ENCODE data around the gene TNS2.

The TNS2 gene

DNA sequence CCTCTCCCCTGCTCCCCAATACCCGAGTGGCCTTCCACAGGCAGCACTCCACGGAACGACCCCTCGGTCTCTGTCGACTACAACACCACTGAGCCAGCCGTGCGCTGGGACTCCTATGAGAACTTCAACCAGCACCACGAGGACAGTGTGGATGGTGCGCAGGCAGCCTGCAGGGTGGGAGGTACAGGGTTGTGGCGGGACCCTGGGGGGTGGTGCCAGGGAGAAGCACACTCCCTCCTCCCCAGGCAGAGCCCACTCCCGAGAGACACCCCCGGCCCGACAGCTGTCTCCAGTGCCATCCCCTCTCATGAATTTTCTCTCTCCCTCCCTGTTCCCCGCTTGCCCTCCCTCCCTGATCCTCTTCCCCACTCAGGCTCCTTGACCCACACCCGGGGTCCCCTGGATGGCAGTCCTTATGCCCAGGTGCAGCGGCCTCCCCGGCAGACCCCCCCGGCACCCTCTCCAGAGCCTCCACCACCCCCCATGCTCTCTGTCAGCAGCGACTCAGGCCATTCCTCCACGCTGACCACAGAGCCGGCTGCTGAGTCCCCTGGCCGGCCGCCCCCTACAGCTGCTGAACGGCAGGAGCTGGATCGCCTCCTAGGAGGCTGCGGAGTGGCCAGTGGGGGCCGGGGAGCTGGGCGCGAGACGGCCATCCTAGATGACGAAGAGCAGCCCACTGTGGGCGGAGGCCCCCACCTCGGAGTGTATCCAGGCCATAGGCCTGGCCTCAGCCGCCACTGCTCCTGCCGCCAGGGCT, 9.0 kb downstream of the TNS2 start:
- no peak for DNase-seq (ENCODE audit: low spot score)

DNA sequence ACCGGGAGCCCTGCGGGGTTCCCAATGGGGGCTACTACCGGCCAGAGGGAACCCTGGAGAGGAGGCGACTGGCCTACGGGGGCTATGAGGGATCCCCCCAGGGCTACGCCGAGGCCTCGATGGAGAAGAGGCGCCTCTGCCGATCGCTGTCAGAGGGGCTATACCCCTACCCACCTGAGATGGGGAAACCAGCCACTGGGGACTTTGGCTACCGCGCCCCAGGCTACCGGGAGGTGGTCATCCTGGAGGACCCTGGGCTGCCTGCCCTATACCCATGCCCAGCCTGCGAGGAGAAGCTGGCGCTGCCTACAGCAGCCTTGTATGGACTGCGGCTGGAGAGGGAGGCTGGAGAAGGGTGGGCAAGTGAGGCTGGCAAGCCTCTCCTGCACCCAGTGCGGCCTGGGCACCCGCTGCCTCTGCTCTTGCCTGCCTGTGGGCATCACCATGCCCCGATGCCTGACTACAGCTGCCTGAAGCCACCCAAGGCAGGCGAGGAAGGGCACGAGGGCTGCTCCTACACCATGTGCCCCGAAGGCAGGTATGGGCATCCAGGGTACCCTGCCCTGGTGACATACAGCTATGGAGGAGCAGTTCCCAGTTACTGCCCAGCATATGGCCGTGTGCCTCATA, 9.7 kb downstream of the TNS2 start:
- DNase-seq (ENCODE audit: low spot score) = no peak

DNA sequence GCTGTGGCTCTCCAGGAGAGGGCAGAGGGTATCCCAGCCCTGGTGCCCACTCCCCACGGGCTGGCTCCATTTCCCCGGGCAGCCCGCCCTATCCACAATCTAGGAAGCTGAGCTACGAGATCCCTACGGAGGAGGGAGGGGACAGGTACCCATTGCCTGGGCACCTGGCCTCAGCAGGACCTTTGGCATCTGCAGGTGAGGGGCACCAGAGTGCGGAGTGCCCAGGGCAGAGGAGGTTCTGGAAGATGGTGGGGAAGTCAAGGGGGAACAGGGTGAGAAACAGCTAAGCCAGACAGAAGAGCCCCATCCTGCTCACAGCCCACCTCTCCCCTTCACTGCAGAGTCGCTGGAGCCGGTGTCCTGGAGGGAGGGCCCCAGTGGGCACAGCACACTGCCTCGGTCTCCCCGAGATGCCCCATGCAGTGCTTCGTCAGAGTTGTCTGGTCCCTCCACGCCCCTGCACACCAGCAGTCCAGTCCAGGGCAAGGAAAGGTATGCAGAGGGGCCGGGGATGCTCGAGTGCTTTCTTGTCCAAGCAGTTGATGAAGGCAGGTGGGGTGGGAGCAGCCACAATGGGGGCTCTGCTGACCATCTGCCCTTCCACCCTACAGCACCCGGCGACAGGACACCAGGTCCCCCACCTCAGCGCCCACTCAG, 10.3 kb downstream of the TNS2 start:
- DNase-seq (ENCODE audit: low spot score) = no peak

DNA sequence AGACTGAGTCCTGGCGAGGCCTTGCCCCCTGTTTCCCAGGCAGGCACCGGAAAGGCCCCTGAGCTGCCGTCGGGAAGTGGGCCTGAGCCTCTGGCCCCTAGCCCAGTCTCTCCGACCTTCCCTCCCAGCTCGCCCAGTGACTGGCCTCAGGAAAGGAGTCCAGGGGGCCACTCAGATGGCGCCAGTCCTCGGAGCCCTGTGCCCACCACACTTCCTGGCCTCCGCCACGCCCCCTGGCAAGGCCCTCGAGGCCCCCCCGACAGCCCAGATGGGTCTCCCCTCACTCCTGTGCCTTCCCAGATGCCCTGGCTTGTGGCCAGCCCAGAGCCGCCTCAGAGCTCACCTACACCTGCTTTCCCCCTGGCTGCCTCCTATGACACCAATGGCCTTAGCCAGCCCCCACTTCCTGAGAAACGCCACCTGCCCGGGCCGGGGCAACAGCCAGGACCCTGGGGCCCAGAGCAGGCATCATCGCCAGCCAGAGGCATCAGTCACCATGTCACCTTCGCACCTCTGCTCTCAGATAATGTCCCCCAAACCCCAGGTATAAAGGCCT, 10.9 kb downstream of the TNS2 start:
- DNase-seq (ENCODE audit: low spot score) = no peak

DNA sequence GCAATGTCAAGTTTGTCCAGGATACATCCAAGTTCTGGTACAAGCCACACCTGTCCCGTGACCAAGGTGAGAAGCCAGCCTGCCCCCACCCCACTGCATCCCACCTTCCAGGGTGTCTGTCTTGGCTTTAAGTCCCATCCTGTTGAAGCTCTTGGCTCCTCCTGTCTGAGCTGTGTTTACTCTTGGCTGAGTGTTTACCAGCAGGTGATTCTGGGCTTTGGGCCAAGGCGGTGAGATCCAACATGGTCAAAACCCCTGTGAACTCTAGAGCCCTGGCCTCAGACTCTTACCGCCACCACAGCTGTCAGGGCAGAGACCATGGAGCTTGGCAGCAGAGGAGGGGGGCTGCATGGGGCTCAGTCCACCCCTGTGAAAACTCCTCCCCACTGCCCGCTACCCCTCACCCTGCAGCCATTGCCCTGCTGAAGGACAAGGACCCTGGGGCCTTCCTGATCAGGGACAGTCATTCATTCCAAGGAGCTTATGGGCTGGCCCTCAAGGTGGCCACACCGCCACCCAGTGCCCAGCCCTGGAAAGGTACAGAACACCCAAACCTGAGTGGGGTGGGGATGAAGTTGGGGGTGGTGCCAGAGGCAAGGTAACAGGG, 11.6 kb downstream of the TNS2 start:
- no peak for DNase-seq (ENCODE audit: low spot score)

DNA sequence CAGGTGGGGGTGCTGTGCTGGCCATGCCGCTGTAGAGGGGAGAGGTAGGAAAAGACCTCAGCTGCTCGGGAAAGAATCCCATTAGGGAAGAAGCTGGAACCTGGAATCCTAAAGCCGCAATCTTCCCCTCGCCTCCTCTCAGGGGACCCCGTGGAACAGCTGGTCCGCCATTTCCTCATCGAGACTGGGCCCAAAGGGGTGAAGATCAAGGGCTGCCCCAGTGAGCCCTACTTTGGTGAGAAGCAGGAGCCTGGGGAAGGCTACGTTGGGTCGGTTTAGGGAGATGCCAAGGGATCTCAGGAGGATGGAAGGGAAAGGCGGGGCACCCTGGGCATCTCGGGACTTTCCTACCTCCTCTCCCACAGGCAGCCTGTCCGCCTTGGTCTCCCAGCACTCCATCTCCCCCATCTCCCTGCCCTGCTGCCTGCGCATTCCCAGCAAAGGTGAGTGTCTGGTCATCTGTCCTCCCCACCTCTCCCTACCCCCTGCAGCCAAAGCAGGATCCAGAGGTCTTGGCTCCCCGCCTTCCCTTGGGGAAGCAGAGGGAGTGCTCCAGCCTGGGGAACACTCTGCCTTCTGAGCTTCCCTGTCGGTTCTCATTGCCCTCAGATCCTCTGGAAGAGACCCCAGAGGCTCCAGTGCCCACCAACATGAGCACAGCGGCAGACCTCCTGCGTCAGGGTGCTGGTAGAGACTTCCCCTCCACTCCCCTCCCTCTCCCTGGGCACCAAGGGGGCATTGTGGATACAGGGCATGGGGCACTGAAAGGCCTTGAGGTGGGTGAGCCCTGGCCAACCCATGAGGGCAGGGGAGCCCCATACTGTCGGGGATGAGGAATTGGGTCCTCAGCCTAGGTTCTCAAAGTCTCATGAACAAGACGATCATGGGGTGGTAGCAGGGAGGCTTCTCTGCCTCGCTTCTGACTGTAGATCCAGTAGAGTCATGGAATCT, 12.4 kb downstream of the TNS2 start:
- DNase-seq (ENCODE audit: low spot score) = no peak

DNA sequence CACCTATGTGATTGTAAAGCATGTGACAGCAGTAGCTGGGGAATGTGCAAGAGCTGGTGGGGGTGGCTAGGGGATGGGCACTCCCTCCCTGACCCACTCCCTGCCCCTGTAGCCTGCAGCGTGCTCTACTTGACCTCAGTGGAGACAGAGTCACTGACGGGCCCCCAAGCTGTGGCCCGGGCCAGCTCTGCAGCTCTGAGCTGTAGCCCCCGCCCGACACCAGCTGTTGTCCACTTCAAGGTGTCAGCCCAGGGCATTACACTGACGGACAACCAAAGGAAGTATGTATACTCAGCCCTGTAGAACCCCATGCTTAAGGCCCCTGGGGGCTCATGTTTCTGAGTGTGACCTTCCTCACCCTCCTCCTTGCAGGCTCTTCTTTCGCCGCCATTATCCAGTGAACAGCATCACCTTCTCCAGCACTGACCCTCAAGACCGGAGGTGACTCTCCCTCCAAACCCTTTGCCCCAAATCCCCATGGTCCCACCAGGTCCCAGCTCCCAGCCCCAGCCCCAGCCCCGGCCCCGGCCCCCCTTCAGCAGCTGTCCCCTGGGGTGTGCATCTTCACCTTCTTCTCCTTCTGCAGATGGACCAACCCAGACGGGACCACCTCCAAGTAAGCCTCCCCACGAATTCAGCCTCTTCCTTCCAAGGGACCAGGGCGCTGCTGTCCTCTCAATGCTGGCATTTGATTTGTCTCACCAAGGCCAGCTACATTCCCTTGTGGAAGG, 13.3 kb downstream of the TNS2 start:
- no peak for DNase-seq (ENCODE audit: low spot score)

DNA sequence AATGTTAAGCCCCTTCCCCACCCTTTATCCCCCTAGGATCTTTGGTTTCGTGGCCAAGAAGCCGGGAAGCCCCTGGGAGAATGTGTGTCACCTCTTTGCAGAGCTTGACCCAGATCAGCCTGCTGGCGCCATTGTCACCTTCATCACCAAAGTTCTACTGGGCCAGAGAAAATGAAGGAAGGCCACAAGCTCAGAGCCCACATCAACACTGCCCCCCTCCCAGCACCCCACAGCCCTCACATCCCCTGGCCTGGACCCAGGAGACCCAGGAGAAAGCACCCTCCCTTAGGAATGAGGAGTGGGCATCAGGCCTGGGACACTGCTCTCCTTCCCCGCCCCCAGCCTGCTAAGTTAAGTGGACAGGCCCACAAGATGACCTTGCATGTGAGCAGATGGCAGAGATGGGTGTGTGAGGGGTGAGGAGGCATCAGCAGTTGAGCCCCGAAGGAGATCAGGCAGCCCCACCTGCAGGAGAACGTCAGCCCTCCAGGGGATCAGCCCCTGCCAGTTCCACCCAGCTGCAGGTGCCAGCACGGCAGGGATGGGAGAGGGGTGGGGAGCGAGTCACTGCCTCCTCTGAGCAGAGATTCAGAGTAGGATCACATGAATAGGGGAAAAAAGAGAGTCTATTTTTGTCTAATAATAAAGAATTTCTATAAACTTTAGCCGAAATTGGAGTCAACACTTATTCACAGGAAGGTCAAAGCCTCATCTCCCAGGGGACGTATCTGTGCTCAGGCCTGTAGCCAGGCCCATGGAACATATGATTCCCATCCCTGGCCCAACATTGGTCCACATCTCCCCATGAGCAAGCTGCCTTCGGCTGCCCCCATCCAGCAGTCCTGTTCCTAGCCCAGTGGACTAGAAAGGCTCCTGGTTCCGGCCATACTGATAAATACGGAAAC, 14.1 kb downstream of the TNS2 start:
- no peak for DNase-seq (ENCODE audit: low spot score)

DNA sequence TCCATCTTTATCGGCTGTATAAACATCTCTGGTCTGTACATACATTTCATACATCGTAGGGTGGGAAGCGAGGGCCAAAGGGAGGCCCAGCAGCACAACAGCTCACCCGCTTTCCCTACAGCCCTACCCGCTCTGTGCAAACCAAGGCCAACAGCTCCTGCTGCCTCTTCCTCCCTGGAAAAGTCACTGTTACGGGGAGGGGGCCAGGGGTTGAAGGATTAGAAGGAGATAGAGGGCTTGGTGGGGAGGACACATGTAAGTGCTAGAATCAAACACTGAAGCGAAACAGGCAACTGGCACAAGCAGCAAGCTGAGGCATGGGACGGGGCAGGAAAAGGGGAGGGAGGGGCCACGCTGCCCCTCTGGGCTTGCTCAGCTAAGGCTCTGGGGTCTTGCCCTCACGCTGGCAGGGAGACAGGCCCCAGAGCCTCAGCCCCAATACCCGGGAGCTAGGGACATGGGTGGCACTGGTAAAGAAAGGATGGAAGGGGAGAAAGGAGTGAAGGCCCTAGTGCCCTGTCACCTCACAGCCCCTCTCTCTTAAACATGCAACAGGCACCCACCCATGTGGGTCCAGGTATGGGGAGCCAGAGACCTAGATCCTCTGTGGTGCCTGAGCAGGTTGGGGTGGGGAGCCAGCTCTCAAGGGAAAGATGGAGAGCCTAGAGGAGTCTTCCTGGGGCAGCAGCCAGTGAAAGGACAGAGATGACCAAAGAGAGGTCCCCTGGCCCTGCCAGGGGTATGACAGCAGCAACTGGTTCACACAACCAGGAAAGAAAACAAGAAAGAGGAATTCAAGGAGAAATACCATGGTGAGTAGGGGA, 15.0 kb downstream of the TNS2 start:
- no peak for DNase-seq (ENCODE audit: low spot score)

DNA sequence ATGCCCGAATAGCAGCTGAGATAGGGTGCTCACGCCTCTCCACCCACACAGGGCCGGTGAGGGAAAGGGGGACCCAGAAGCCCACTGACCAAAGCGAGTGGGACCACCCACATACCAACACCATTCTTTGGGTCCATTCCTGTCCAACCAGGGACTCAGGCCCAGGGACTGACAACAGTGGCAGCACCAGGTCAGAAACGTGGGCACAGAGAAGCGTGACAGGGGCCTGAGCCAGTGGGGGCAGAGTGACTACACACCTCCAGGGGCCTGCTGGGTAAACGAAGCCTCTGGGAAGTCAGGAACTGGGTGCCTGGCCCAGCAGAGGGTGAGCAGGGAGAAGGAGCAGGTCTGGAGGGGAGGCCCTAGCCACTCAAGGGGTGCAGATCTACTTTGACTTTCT, 15.6 kb downstream of the TNS2 start:
- no peak for DNase-seq (ENCODE audit: low spot score)

DNA sequence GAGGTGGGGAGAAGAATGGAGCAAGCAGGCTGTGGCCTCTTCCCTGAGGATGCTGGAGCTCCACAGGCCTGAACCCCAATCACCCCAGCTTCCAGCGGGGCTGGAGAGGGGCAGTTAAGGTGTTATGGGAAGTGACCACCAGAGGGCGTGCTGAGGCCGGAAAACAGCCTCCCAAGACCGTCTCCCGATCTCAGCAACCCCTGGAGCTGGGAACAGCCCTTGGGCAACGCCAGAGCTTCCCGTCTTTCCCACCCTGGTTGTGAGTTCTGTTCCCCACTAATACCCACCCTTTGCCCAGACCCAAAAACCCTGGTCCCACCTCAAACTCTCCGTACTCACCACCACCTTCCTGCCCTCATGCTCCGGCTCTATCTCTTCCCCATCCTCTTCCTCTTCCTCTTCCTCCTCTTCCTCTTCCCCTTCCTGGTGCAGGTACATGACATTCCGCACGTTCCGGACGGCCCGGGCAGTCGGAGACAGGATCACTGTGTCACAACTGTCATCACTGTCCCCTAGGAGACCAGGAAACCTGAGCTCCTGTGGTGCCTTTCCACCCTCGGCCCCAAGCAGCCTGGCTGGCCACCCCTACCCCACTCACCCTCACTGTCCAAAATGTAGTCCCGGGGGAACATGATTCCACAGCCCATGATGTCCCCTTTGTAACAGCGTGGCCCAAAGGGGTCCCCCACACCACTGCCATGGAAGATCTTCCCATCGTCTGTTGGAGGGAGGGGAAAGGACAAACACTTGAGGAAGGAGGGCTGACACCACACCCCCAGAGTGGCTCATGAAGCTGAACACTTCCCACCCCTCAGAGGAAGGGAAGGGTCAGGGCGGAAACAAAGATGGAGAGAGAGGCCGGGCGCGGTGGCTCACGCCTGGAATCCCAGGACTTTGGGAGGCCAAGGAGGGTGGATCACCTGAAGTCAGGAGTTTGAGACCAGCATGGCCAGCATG, 16.4 kb downstream of the TNS2 start:
- DNase-seq (ENCODE audit: low spot score) = peak; percentile 66

DNA sequence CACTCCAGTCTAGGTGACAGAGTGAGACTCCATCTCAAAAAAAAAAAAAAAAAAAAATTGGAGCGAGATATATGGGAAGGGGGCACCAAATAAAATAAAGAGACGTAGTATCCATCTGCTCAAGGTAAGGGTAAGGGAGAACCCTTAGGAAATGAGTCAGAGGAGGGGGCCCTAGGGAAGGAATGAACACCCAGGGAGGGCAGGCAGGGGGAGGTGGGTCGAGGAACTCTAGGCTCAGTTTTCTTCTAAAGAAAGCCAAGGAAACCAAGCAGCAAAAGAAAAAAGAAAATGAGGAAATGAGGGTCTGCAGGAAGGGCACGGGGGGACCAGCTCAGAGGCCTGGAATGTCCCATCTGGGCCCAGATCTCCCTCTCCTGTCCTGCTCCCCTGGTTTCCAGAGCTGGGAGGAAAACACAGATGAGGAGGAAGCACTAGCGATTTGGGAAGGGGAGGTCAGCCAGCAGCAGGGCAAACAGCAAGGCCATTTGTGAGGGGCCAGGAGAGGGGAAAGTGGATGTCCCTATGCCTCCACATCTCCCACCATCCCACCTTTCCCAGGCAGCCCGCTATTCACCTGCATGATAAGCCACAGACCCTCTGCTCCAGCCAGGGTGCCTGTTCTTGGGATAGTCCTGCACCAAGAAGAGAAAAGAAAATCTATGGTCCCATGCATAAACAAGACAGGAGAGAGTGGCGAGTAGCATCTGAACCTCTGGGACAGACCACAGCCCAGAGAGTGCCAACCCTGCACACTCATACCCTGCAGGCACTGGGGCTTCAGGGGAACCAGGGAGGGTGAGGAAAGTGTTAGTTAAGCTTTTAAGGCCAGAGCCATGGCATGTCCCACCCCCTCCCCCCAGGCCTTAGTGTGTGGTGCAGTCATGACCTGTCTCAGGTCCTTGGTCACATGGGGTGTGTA, 17.5 kb downstream of the TNS2 start:
- no peak for DNase-seq (ENCODE audit: low spot score)

DNA sequence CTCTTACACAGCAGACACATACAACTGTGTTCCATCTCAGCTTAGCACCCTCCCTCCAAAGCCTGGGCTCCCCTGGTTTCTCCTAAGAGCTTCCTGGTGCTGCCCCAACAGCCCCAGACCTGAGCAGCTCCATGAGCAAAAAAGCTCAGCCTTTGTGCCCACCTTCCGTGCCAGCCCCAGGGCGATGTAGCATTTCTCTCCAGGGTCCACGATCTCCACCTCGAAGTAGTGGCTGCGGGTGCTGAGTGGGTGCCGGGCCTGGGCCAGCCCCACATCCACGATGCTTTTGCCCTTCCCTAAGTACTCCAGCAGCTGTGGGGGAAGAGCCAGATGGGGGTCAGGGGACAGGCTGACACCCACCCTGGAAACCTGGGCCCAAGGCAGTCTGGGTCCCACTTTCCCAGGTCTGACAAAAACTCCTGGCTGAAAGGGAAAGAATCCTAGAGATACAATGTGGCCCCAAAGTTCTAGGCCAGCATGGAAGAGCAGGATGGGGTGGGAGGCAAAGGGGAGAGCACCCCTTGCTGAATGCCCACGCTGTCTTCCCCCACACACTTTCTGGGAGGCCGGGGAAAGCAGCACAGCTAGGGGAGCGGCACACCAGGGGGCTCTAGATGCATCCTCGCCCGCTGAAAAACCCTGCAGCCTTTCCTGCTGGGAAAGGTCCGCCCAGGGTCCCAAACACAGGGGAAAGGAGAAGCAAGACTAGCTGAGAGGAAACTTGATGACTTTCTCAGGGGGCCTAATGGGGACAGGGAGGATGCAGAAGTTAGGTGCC, 18.3 kb downstream of the TNS2 start:
- no peak for DNase-seq (ENCODE audit: low spot score)

DNA sequence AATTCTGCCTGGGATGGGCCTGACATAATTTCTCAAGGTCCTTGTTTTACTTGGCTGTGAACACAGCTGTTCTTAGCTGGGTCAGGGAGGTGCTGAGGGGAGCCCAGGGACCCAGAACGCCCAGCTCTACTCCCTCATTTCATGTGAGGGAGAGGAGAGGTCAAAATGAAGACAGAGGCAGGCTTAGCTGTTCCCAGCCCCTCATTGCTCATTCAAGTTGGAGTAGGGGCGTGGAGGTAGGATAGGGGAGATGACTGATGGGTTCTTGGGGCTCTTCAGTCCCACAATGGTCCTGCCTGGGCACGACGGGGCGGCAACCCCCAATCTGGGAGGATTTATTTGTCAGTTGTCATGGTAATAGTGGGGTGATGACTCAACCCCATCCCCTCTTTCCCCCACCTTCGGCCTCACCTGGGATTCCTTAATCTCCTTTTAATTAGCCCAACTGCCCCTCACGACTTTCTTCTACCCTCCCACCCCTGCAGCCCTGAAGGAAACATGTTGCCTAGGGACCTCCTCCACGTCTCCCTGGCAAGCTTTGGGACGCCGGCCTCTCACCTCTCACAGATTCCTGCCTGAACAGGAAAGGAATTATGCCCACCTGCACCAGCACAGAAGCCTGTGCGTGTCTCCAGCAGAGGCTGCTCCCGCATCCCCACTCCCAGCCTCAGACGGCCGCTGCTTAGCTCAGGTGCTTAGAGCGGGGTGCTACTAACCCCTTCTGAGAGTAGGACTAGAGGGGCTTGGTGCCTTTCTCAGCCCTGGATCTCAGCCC, 19.1 kb downstream of the TNS2 start:
- no peak for DNase-seq (ENCODE audit: low spot score)

Measured in activated CD4-positive, alpha-beta T cell treated with anti-CD3 and anti-CD28 coated beads, Interleukin-2, Interleukin-4, amounts not matched to agents 100 ng/mL and 50 ng/mL, durations not matched to agents 16 hours and 8 hours (primary cell).